ENCODE measurements around the gene KISS1R. TPM values are rescaled to one million over a fixed set of nuclear protein-coding genes. Genes with fewer than 3 reads are reported as not detected.
A peak's percentile ranks its signal among the peaks of the same experiment; 100 is the strongest.

Gene KISS1R
- total RNA-seq, 1 experiment from 2014 or later, result 16.6 TPM

DNA sequence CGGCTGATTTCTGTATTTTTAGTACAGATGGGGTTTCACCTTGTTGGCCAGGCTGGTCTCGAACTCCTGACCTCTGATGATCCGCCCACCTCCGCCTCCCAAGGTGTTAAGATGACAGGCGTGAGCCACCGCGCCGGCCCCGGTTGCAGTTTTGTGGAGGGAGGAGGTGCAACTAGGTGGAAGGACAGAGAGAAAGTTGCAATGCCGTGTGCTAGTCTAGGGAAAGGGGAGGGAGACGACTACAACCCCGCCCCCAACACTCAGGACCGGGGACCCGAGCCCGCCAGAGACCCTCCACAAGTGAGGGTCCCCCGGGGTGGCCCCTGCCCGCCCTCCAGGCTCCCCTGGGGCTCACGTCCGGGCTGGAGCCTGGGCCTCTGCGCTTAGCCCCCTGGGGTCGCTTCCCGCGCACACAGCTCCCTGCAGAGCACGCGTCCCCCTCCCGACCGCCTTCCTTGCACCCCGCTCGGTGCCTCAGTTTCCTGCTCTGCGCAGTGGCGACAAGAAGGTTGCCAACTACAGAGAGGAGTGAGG is 7.5 kb downstream of the KISS1R start:
- POLR2A ChIA-PET, result interaction anchor here (0.6 to 2.1 kb wide), 3 partner anchors 22 to 173 kb away, joined by 3 to 11 read pairs (median 9); partner anchors contain the start of gene WDR18

DNA sequence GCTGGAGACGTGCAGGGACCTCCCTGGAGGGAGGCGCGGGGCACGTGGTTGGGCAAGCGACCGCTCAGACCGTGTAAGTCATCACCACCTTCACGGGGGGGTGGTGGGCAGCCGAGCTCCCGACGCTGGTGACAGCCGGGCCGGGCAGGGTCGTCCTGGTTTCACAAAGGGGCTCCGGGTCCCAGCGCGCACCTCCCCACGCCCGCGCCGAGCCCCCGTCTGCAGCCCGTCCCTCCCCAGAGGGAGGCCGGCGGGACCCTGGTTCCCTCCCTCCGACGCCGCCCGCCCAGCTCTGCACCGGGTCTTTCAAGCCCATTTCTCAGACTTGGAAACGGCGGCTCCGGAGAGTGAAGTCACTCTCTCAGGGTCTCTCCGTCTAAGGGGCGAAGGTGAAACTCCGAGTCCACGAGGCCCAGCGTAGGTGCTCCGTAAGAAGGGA is 8.0 kb downstream of the KISS1R start:
- no peaks in the 10 kb centered on the region for H3K4me1 Mint-ChIP-seq (ENCODE audit: low read depth, unreplicated experiment)
- H3K36me3 Mint-ChIP-seq (ENCODE audit: insufficient read depth, unreplicated experiment), result peaks cover 26% of the 10 kb centered on the region
- Histone ChIP-seq H3K4me3 (ENCODE audit: low read depth, low read length) (peak overlapping the region; percentile 98), H3K9me3 (no peaks in the 10 kb centered on the region), H3K27me3 (replicated peaks; ENCODE audit: control insufficient read depth, insufficient read depth, low read length) (no peaks in the 10 kb centered on the region), H3K4me1 (peaks cover 32% of the 10 kb centered on the region), H3K36me3 (ENCODE audit: control insufficient read depth, insufficient read depth, low read length) (peaks cover 1% of the 10 kb centered on the region)
- CTCF ChIA-PET, result interaction anchor here (0.6 to 1.6 kb wide), 2 partner anchors 31 to 59 kb away, joined by 3 to 6 read pairs; partner anchors contain the start of gene WDR18
- intact Hi-C loops (cut with micrococcal nuclease; ENCODE audit: unreplicated experiment), result loop anchor here (1.0 to 2.0 kb wide), 3 partner anchors 28 to 59 kb away; partner anchors contain the start of gene WDR18
- POLR2A ChIA-PET, result interaction anchor here (0.6 to 1.0 kb wide), 2 partner anchors 21 to 173 kb away, joined by 3 to 9 read pairs; no protein-coding TSS in a partner anchor
- TF ChIP-seq, protein P1, sequence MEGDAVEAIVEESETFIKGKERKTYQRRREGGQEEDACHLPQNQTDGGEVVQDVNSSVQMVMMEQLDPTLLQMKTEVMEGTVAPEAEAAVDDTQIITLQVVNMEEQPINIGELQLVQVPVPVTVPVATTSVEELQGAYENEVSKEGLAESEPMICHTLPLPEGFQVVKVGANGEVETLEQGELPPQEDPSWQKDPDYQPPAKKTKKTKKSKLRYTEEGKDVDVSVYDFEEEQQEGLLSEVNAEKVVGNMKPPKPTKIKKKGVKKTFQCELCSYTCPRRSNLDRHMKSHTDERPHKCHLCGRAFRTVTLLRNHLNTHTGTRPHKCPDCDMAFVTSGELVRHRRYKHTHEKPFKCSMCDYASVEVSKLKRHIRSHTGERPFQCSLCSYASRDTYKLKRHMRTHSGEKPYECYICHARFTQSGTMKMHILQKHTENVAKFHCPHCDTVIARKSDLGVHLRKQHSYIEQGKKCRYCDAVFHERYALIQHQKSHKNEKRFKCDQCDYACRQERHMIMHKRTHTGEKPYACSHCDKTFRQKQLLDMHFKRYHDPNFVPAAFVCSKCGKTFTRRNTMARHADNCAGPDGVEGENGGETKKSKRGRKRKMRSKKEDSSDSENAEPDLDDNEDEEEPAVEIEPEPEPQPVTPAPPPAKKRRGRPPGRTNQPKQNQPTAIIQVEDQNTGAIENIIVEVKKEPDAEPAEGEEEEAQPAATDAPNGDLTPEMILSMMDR (IDR thresholded peaks at IDR 0.05; ENCODE audit: insufficient read depth in 1 of 2, low read depth in 1 of 2, low read length in 1 of 2, severe bottlenecking in 1 of 2, unreplicated experiment in 1 of 2), result no peak
- peak overlapping the region; percentile 85 for H3K4me3 Mint-ChIP-seq (ENCODE audit: unreplicated experiment)
- H3K27ac Mint-ChIP-seq (ENCODE audit: unreplicated experiment), result peak overlapping the region; percentile 82
- peak; percentile 68 to 73 for DNase-seq
- H3K27me3 Mint-ChIP-seq (ENCODE audit: insufficient read depth, unreplicated experiment), result no peaks in the 10 kb centered on the region
- no peaks in the 10 kb centered on the region for H3K9me3 Mint-ChIP-seq (ENCODE audit: unreplicated experiment)
- BruUV-seq (replicated peaks), result no TSS peak

More for the DNA sequence above, 7.5 kb downstream of the KISS1R start:
- Mint-ChIP-seq H3K27me3 (ENCODE audit: insufficient read depth, unreplicated experiment) (no peaks in the 10 kb centered on the region), H3K4me3 (ENCODE audit: unreplicated experiment) (peak overlapping the region; percentile 85), H3K36me3 (ENCODE audit: insufficient read depth, unreplicated experiment) (peaks cover 21% of the 10 kb centered on the region), H3K4me1 (ENCODE audit: low read depth, unreplicated experiment) (no peaks in the 10 kb centered on the region), H3K27ac (ENCODE audit: unreplicated experiment) (peak overlapping the region; percentile 82), H3K9me3 (ENCODE audit: unreplicated experiment) (no peaks in the 10 kb centered on the region)
- Histone ChIP-seq H3K9me3 (no peaks in the 10 kb centered on the region), H3K4me3 (ENCODE audit: low read depth, low read length) (peak overlapping the region; percentile 98), H3K27me3 (replicated peaks; ENCODE audit: control insufficient read depth, insufficient read depth, low read length) (no peaks in the 10 kb centered on the region), H3K36me3 (ENCODE audit: control insufficient read depth, insufficient read depth, low read length) (peaks cover 1% of the 10 kb centered on the region), H3K4me1 (peaks cover 32% of the 10 kb centered on the region)
- BruUV-seq (replicated peaks), result no TSS peak
- intact Hi-C loops (cut with micrococcal nuclease; ENCODE audit: unreplicated experiment), result loop anchor here (1.0 to 2.0 kb wide), 3 partner anchors 28 to 60 kb away; partner anchors contain the start of gene WDR18
- TF ChIP-seq, protein P1 (IDR thresholded peaks at IDR 0.05; ENCODE audit: insufficient read depth in 1 of 2, low read depth in 1 of 2, low read length in 1 of 2, severe bottlenecking in 1 of 2, unreplicated experiment in 1 of 2), result no peak
- CTCF ChIA-PET, result interaction anchor here (0.5 to 2.3 kb wide), 4 partner anchors 32 to 59 kb away, joined by 3 to 16 read pairs (median 5); partner anchors contain the start of gene WDR18
- DNase-seq, result peak; percentile 54 to 62

DNA sequence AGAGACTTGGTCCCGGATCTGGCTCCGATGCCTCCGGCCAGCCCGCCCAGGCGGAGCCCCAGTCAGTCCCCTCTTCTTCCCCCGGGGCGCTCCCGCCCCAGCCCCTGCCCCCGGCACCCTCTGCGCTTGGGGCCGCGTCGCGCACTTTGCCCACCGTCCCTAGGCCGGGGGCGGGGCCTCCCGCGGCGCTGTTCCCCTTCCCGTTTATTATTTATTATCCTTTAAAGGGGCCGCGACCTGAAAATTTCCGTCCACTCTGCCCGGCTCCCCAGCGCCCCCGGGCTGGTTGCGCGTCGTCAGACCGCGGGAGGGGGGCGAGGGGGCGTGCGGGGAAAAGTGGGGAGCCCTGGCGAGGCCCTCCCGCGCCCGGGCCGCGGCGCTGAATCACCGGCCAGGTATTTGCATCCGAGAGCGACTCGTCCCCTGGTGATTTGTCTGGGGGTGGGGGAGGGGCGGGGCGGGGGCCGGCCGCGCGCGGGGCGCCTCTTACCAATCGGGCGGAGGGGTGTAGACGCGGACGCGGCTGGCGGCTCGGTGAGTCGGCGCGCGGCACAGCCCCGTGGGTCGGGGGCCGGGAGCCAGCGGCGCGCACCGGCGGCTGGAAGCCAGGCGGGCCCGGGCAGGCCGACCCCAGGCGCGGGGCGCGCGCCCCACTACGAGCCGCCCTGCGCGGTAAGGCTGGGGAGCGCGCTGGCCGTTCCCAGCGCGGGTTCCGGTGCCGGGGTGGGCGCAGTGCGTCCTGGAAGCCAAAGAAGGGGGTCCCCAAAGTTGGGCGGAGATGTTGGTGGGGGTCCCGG is 8.6 kb downstream of the KISS1R start, which contains the start of gene ARID3A:
TSS of gene ARID3A (plus strand) at position 510 of the 797 bp plus-strand sequence. CDS start 3,494 bp downstream, outside the sequence.
- no TSS peak for BruUV-seq (replicated peaks)
- DNase-seq, result peak; percentile 89 to 91
- peak within 1 kb of the TSS; percentile 82 for H3K27ac Mint-ChIP-seq (ENCODE audit: unreplicated experiment)
- H3K36me3 ChIP-seq (ENCODE audit: control insufficient read depth, insufficient read depth, low read length), result peaks cover 2% of the 10 kb centered on the region
- H3K27me3 ChIP-seq (replicated peaks; ENCODE audit: control insufficient read depth, insufficient read depth, low read length), result no peaks in the 10 kb centered on the region
- H3K27me3 Mint-ChIP-seq (ENCODE audit: insufficient read depth, unreplicated experiment), result no peaks in the 10 kb centered on the region
- no peaks in the 10 kb centered on the region for H3K9me3 Mint-ChIP-seq (ENCODE audit: unreplicated experiment)
- peak within 1 kb of the TSS; percentile 85 for H3K4me3 Mint-ChIP-seq (ENCODE audit: unreplicated experiment)
- CTCF ChIA-PET, result interaction anchor here (1.6 kb wide), 1 partner anchor 58 kb away, joined by 6 read pairs; the partner anchor contains the start of gene WDR18
- H3K4me1 Mint-ChIP-seq (ENCODE audit: low read depth, unreplicated experiment), result no peaks in the 10 kb centered on the region
- peak within 1 kb of the TSS; percentile 98 for H3K4me3 ChIP-seq (ENCODE audit: low read depth, low read length)
- peaks cover 32% of the 10 kb centered on the region for H3K36me3 Mint-ChIP-seq (ENCODE audit: insufficient read depth, unreplicated experiment)
- H3K4me1 ChIP-seq, result peaks cover 33% of the 10 kb centered on the region
- intact Hi-C loops (cut with micrococcal nuclease; ENCODE audit: unreplicated experiment), result loop anchor here (1.0 to 2.0 kb wide), 3 partner anchors 27 to 59 kb away; partner anchors contain the start of gene WDR18
- TF ChIP-seq, protein P1 (IDR thresholded peaks at IDR 0.05; ENCODE audit: insufficient read depth in 1 of 2, low read depth in 1 of 2, low read length in 1 of 2, severe bottlenecking in 1 of 2, unreplicated experiment in 1 of 2), result no peak
- POLR2A ChIA-PET, result interaction anchor here (1.0 kb wide), 1 partner anchor 174 kb away, joined by 3 read pairs; no protein-coding TSS in a partner anchor
- H3K9me3 ChIP-seq, result no peaks in the 10 kb centered on the region
